GM12878 (cell line): ENCODE measurements around the gene ITGA5.

Experiments
- EGR1 ChIP-seq, 2 experiments: IDR thresholded peaks; 1 replicate in 1 of 2; 2 replicates in 1 of 2; pipeline ENCODE4 v1.6.1; 2011 to 2012; ENCODE audit warnings: low read depth in 2 of 2, low read length in 2 of 2, borderline replicate concordance in 1 of 2, mild to moderate bottlenecking in 1 of 2, moderate library complexity in 1 of 2
- EZH2 ChIP-seq: IDR thresholded peaks from 2 replicates; pipeline ENCODE4 v1.6.1; 2012; ENCODE audit warnings: low read depth, mild to moderate bottlenecking, control low read depth, inconsistent platforms, low read length, borderline replicate concordance; ENCODE audit not compliant: control insufficient read depth
- NR2C2 ChIP-seq: IDR thresholded peaks from 2 replicates; pipeline ENCODE4 v1.6.1; 2011; ENCODE audit warnings: borderline replicate concordance, low read depth; ENCODE audit not compliant: control insufficient read depth, insufficient read length
- SMAD5 ChIP-seq: IDR thresholded peaks from 2 replicates; pipeline ENCODE4 v1.6.1; 2016; ENCODE audit warnings: antibody characterized with exemption, low read depth
- SPI1 ChIP-seq: IDR thresholded peaks from 2 replicates; pipeline ENCODE4 v1.6.1; 2011; ENCODE audit warnings: low read depth, mild to moderate bottlenecking, low read length, moderate library complexity, borderline replicate concordance; ENCODE audit not compliant: insufficient read depth
- YY1 ChIP-seq: IDR thresholded peaks from 2 replicates; pipeline ENCODE4 v1.6.1; 2011; ENCODE audit warnings: low read depth, mild to moderate bottlenecking, low read length
- ZBTB33 ChIP-seq: fragments of 450-650 bp; IDR thresholded peaks from 2 replicates; pipeline ENCODE4 v1.6.1; 2017; ENCODE audit warnings: mild to moderate bottlenecking
- TF ChIP-seq, protein P1 (sequence below), 3 experiments: IDR thresholded peaks in 2 of 3; conservative IDR thresholded peaks in 1 of 3; 2 replicates each; pipeline ENCODE4 v1.5.1; 2011; ENCODE audit warnings: low read depth in 3 of 3, low read length in 3 of 3, mild to moderate bottlenecking in 3 of 3, control low read depth in 2 of 3, moderate library complexity in 2 of 3, inconsistent platforms in 1 of 3, mixed read lengths in 1 of 3; ENCODE audit not compliant: control insufficient read depth in 2 of 3, insufficient read depth in 1 of 3; ENCODE audit errors: extremely low read depth in 1 of 3

- TF ChIP-seq, protein P1, sequence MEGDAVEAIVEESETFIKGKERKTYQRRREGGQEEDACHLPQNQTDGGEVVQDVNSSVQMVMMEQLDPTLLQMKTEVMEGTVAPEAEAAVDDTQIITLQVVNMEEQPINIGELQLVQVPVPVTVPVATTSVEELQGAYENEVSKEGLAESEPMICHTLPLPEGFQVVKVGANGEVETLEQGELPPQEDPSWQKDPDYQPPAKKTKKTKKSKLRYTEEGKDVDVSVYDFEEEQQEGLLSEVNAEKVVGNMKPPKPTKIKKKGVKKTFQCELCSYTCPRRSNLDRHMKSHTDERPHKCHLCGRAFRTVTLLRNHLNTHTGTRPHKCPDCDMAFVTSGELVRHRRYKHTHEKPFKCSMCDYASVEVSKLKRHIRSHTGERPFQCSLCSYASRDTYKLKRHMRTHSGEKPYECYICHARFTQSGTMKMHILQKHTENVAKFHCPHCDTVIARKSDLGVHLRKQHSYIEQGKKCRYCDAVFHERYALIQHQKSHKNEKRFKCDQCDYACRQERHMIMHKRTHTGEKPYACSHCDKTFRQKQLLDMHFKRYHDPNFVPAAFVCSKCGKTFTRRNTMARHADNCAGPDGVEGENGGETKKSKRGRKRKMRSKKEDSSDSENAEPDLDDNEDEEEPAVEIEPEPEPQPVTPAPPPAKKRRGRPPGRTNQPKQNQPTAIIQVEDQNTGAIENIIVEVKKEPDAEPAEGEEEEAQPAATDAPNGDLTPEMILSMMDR (IDR thresholded peaks at IDR 0.05 in 2 of 3, conservative IDR thresholded peaks at IDR 0.05 in 1 of 3; ENCODE audit: control insufficient read depth in 2 of 3, extremely low read depth in 1 of 3, insufficient read depth in 1 of 3, low read depth in 3 of 3, low read length in 3 of 3), result no peak
- TF ChIP-seq SMAD5 (no peak), ZBTB33 (no peak), EGR1 (IDR thresholded peaks at IDR 0.05; ENCODE audit: borderline replicate concordance in 1 of 2, low read depth in 2 of 2, low read length in 2 of 2) (no peak), EZH2 (no peak), SPI1 (no peak), YY1 (no peak), NR2C2 (no peak)
These were observed 25.9 kb downstream of the ITGA5 start for GRCh38 chr12:54393207-54393609.
